Measurements from ENCODE around the gene ACD. TPM values are rescaled to one million over a fixed set of nuclear protein-coding genes. Genes with fewer than 3 reads are reported as not detected.

The ACD gene
- total RNA-seq, 1 experiment from 2014 or later: 34.1 TPM

DNA sequence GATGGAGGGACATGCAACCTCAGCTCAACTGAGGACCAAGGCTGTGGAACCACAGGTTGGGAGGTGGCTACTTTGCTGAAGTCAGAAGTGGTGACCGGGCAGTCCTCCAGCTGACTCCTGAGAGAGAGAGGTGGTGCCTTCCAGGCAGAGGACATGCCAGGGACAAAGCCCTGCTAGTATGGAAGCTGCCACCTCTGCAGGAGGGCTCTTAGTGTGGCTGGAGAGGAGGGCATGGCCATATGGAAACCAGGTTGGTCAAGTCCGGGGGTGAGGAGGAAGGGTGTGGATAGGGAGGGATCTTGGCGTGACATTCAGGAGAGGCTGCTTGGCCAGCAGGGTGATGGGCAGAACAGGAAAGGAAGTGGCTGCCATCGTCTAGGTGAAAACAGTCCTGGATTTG lies 12.2 kb upstream of the ACD start:
- Histone ChIP-seq H3K56ac (ENCODE audit: insufficient read length, low read depth, low read length) (no peak overlapping the region), H3K27ac (ENCODE audit: insufficient read length, low read depth, low read length) (no peak overlapping the region), H4K8ac (replicated peaks; ENCODE audit: insufficient read length, low read depth, low read length) (no peak overlapping the region), H2BK15ac (ENCODE audit: low read depth, low read length) (no peak overlapping the region), H3K23me2 (ENCODE audit: insufficient read length, low read depth, low read length, poor library complexity, severe bottlenecking) (no peaks in the 10 kb centered on the region), H3K18ac (ENCODE audit: insufficient read length, low read depth, low read length) (no peak overlapping the region), H4K91ac (ENCODE audit: insufficient read length, low read depth, low read length) (no peak overlapping the region), H3K79me1 (ENCODE audit: insufficient read depth, low read depth, low read length, poor library complexity, severe bottlenecking) (no peaks in the 10 kb centered on the region), H4K20me1 (ENCODE audit: control insufficient read depth, insufficient read depth, insufficient read length) (peaks cover 3% of the 10 kb centered on the region), H3K4me1 (ENCODE audit: insufficient read depth, low read length) (no peaks in the 10 kb centered on the region), H3K9me3 (ENCODE audit: control insufficient read depth, low read depth, low read length) (no peaks in the 10 kb centered on the region), H2BK5ac (ENCODE audit: insufficient read length, low read length) (no peak overlapping the region), H2BK12ac (ENCODE audit: insufficient read length, low read depth, low read length) (no peak overlapping the region), H2AK5ac (ENCODE audit: insufficient read length, low read length) (no peak overlapping the region), H2AFZ (ENCODE audit: low read length) (no peak overlapping the region), H3K27me3 (ENCODE audit: insufficient read depth, low read length) (no peaks in the 10 kb centered on the region), H3K9ac (ENCODE audit: extremely low read depth, insufficient read length, low read length) (no peak overlapping the region), H3K23ac (ENCODE audit: insufficient read length, low read depth, low read length) (no peak overlapping the region), H2BK20ac (ENCODE audit: low read depth, low read length, poor library complexity, severe bottlenecking) (no peak overlapping the region), H3K4ac (ENCODE audit: low read depth, low read length) (no peak overlapping the region), H3K4me2 (ENCODE audit: insufficient read depth, insufficient read length, low read length) (no peak overlapping the region), H4K5ac (ENCODE audit: insufficient read length, low read depth, low read length) (no peak overlapping the region), H3K14ac (ENCODE audit: insufficient read depth, low read length) (no peak overlapping the region), H2BK120ac (ENCODE audit: low read depth, low read length, poor library complexity, severe bottlenecking) (no peak overlapping the region), H3K79me2 (ENCODE audit: insufficient read depth, low read length) (no peaks in the 10 kb centered on the region), H3T11ph (ENCODE audit: low read length) (no peak overlapping the region)
- Mint-ChIP-seq H3K36me3 (ENCODE audit: insufficient read depth in 1 of 3, low read depth in 3 of 3) (peaks cover 0 to 4% (median 2%) of the 10 kb centered on the region in 3 experiments; a peak in 3 of 7 replicates), H3K27me3 (ENCODE audit: low read depth) (no peaks in the 10 kb centered on the region), H3K9me3 (no peaks in the 10 kb centered on the region), H3K4me1 (peaks cover 2 to 4% of the 10 kb centered on the region in 2 experiments; a peak in 1 of 4 replicates), H3K4me3 (no peak overlapping the region; a peak in 1 of 5 replicates), H3K27ac (peak overlapping the region in 1 of 3 experiments; percentile 1; a peak in 2 of 7 replicates)
- TF ChIP-seq, protein P1, sequence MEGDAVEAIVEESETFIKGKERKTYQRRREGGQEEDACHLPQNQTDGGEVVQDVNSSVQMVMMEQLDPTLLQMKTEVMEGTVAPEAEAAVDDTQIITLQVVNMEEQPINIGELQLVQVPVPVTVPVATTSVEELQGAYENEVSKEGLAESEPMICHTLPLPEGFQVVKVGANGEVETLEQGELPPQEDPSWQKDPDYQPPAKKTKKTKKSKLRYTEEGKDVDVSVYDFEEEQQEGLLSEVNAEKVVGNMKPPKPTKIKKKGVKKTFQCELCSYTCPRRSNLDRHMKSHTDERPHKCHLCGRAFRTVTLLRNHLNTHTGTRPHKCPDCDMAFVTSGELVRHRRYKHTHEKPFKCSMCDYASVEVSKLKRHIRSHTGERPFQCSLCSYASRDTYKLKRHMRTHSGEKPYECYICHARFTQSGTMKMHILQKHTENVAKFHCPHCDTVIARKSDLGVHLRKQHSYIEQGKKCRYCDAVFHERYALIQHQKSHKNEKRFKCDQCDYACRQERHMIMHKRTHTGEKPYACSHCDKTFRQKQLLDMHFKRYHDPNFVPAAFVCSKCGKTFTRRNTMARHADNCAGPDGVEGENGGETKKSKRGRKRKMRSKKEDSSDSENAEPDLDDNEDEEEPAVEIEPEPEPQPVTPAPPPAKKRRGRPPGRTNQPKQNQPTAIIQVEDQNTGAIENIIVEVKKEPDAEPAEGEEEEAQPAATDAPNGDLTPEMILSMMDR (conservative IDR thresholded peaks at IDR 0.05): no peak
- WGBS (ENCODE audit: extremely low coverage, insufficient read length, low lambda C conversion rate): no CpG with 5 or more reads among the region's 4 CpGs
- no peak for DNase-seq

Data from H9 (cell line).